ENCODE results near the gene PSD4. TPM values are rescaled to one million over a fixed set of nuclear protein-coding genes. Genes with fewer than 3 reads are reported as not detected.

Gene PSD4
- polyA plus RNA-seq, 1 of the 3 experiments (the other 2 are of a cell fraction) = 0.35 TPM

DNA sequence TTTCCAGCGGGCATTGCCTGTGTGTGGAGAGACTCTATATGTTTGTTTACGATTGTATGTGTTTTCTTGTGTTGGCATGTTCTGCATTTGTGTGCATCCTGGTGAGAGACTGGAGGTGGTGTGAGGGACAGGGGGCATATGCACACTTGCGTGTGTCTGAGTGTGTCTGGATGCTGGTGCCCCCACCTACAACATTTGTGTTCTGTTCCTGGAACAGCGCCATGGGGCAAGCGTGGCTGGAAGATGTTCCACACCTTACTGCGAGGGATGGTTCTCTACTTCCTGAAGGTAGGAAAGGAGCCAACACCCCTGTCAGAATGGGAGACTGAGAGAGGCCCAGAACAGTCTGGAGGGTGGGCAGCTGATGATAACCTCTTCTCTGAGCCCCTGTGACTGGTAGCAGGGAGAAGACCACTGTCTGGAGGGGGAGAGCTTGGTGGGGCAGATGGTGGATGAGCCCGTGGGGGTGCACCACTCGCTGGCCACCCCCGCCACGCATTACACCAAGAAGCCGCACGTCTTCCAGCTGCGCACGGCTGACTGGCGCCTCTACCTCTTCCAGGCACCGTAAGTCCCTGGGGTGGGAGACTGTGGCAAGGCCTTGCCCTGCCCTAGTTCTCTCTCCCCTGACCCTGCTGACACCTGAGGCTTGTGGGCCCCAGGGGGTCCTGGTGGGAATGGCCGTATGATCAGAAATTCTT, 23.7 kb downstream of the PSD4 start:
- CTCF ChIA-PET = interaction anchor here (0.7 to 10.2 kb wide), 10 partner anchors 14 to 192 kb away, joined by 3 to 98 read pairs (median 19); no protein-coding TSS in a partner anchor
- no peaks in the 10 kb centered on the region for H3K9me2 ChIP-seq
- POLR2A ChIA-PET = no interaction called here
- no peaks in the 10 kb centered on the region for H3K79me2 ChIP-seq (ENCODE audit: insufficient read depth)
- H2AFZ ChIP-seq (ENCODE audit: low read depth) = no peak overlapping the region
- DNase-seq = no peak
- H3K4me1 ChIP-seq (ENCODE audit: control insufficient read depth in 1 of 2, insufficient read depth in 2 of 2, low read depth in 1 of 2, low read length in 1 of 2) = no peaks in the 10 kb centered on the region; a peak in 1 of 4 replicates
- H3K27ac ChIP-seq (ENCODE audit: low read depth in 2 of 2, low read length in 1 of 2) = no peak overlapping the region
- H3K36me3 ChIP-seq (replicated peaks in 1 of 2; ENCODE audit: control insufficient read depth in 1 of 2, insufficient read depth in 2 of 2, low read length in 1 of 2) = no peaks in the 10 kb centered on the region
- TF ChIP-seq, protein P1, sequence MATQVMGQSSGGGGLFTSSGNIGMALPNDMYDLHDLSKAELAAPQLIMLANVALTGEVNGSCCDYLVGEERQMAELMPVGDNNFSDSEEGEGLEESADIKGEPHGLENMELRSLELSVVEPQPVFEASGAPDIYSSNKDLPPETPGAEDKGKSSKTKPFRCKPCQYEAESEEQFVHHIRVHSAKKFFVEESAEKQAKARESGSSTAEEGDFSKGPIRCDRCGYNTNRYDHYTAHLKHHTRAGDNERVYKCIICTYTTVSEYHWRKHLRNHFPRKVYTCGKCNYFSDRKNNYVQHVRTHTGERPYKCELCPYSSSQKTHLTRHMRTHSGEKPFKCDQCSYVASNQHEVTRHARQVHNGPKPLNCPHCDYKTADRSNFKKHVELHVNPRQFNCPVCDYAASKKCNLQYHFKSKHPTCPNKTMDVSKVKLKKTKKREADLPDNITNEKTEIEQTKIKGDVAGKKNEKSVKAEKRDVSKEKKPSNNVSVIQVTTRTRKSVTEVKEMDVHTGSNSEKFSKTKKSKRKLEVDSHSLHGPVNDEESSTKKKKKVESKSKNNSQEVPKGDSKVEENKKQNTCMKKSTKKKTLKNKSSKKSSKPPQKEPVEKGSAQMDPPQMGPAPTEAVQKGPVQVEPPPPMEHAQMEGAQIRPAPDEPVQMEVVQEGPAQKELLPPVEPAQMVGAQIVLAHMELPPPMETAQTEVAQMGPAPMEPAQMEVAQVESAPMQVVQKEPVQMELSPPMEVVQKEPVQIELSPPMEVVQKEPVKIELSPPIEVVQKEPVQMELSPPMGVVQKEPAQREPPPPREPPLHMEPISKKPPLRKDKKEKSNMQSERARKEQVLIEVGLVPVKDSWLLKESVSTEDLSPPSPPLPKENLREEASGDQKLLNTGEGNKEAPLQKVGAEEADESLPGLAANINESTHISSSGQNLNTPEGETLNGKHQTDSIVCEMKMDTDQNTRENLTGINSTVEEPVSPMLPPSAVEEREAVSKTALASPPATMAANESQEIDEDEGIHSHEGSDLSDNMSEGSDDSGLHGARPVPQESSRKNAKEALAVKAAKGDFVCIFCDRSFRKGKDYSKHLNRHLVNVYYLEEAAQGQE (IDR thresholded peaks at IDR 0.05; ENCODE audit: low read depth, low read length) = no peak
- TF ChIP-seq YY1 (IDR thresholded peaks at IDR 0.05; ENCODE audit: low read depth) = no peak
- TF ChIP-seq TAF1 (IDR thresholded peaks at IDR 0.05; ENCODE audit: borderline replicate concordance, low read depth, low read length) = no peak
- no peak for TF ChIP-seq FOXM1 (IDR thresholded peaks at IDR 0.05; ENCODE audit: low read depth)
- no peak for TF ChIP-seq ELF1 (IDR thresholded peaks at IDR 0.05)
- no peak for TF ChIP-seq MEF2A (IDR thresholded peaks at IDR 0.05; ENCODE audit: borderline replicate concordance, low read depth)
- TF ChIP-seq RCOR1 (IDR thresholded peaks at IDR 0.05; ENCODE audit: low read length) = no peak
- TF ChIP-seq, protein P2, sequence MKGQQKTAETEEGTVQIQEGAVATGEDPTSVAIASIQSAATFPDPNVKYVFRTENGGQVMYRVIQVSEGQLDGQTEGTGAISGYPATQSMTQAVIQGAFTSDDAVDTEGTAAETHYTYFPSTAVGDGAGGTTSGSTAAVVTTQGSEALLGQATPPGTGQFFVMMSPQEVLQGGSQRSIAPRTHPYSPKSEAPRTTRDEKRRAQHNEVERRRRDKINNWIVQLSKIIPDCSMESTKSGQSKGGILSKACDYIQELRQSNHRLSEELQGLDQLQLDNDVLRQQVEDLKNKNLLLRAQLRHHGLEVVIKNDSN (IDR thresholded peaks at IDR 0.05; ENCODE audit: borderline replicate concordance, low read depth) = no peak
- TF ChIP-seq SMC3 (IDR thresholded peaks at IDR 0.05; ENCODE audit: low read depth, low read length) = no peak
- TF ChIP-seq, protein P3, sequence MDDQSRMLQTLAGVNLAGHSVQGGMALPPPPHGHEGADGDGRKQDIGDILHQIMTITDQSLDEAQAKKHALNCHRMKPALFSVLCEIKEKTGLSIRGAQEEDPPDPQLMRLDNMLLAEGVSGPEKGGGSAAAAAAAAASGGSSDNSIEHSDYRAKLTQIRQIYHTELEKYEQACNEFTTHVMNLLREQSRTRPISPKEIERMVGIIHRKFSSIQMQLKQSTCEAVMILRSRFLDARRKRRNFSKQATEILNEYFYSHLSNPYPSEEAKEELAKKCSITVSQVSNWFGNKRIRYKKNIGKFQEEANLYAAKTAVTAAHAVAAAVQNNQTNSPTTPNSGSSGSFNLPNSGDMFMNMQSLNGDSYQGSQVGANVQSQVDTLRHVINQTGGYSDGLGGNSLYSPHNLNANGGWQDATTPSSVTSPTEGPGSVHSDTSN (IDR thresholded peaks at IDR 0.05) = no peak
- TF ChIP-seq TEAD4 (IDR thresholded peaks at IDR 0.05; ENCODE audit: borderline replicate concordance, insufficient read depth) = no peak
- no peak for TF ChIP-seq EP300 (IDR thresholded peaks at IDR 0.05; ENCODE audit: borderline replicate concordance in 1 of 2, low read depth in 1 of 2, low read length in 1 of 2)
- TF ChIP-seq, protein P4, sequence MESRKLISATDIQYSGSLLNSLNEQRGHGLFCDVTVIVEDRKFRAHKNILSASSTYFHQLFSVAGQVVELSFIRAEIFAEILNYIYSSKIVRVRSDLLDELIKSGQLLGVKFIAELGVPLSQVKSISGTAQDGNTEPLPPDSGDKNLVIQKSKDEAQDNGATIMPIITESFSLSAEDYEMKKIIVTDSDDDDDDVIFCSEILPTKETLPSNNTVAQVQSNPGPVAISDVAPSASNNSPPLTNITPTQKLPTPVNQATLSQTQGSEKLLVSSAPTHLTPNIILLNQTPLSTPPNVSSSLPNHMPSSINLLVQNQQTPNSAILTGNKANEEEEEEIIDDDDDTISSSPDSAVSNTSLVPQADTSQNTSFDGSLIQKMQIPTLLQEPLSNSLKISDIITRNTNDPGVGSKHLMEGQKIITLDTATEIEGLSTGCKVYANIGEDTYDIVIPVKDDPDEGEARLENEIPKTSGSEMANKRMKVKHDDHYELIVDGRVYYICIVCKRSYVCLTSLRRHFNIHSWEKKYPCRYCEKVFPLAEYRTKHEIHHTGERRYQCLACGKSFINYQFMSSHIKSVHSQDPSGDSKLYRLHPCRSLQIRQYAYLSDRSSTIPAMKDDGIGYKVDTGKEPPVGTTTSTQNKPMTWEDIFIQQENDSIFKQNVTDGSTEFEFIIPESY (IDR thresholded peaks at IDR 0.05; ENCODE audit: borderline replicate concordance, low read depth) = no peak
- TF ChIP-seq RFX5 (IDR thresholded peaks at IDR 0.05; ENCODE audit: low read length) = no peak
- no peak overlapping the region for H3K4me3 ChIP-seq (ENCODE audit: low read depth in 2 of 2, low read length in 1 of 2)
- H3K9ac ChIP-seq = no peak overlapping the region
- no peaks in the 10 kb centered on the region for H3K9me3 ChIP-seq
- peaks cover 10% of the 10 kb centered on the region; the same call in 1 of the 2 replicates for H3K27me3 ChIP-seq (ENCODE audit: insufficient read depth)
- no peaks in the 10 kb centered on the region for H4K20me1 ChIP-seq (ENCODE audit: insufficient read depth)
- 81% methylated on average over 17 of the region's 17 CpGs for WGBS (ENCODE audit: low lambda C conversion rate)
- H3K4me2 ChIP-seq = no peak overlapping the region
- no peaks in the 10 kb centered on the region for H3F3A ChIP-seq (replicated peaks; ENCODE audit: insufficient read depth)

Data from SK-N-SH (cell line).